Renal pelvis (tissue), 4 donors: ENCODE data around the gene NOS1AP. TPM values are rescaled to one million over a fixed set of nuclear protein-coding genes. Genes with fewer than 3 reads are reported as not detected.

ENCODE experiments used
- DNase-seq: peaks from one replicate; pipeline ENCODE4 v3.0.0-alpha.2; 2013
- polyA plus RNA-seq, 3 donors: library from polyadenylated mRNA; unstranded; fragments of 120-200 nt; gene quantifications; one replicate each; pipeline ENCODE4 v1.2.1, GENCODE V29; 2013; ENCODE audit not compliant: insufficient read length in 3 of 3

Gene NOS1AP
- polyA plus RNA-seq, 3 donors: 9.6 to 14.1 (median 10.0) TPM

GRCh38 chr1:162366149-162366548 lies 296.7 kb downstream of the NOS1AP start:
- DNase-seq: no peak

- DNase-seq: no peak
Observed at GRCh38 chr1:162366671-162367070, 297.2 kb downstream of the NOS1AP start.

GRCh38 chr1:162367073-162367472 lies 297.6 kb downstream of the NOS1AP start:
- DNase-seq: no peak

GRCh38 chr1:162367772-162368171 lies 298.3 kb downstream of the NOS1AP start:
- no peak for DNase-seq

- DNase-seq: no peak
Observed at GRCh38 chr1:162368451-162368850, 299.0 kb downstream of the NOS1AP start.

- DNase-seq: no peak
Observed at GRCh38 chr1:162369571-162369970, 300.1 kb downstream of the NOS1AP start.

- DNase-seq: no peak
Observed at GRCh38 chr1:162370161-162370560, 300.7 kb downstream of the NOS1AP start.

GRCh38 chr1:162370721-162371120 lies 301.2 kb downstream of the NOS1AP start:
- no peak for DNase-seq

GRCh38 chr1:162371611-162372010 lies 302.1 kb downstream of the NOS1AP start:
- DNase-seq: no peak

GRCh38 chr1:162372159-162373071 lies 302.9 kb downstream of the NOS1AP start:
- DNase-seq: no peak

GRCh38 chr1:162373072-162373427 lies 303.6 kb downstream of the NOS1AP start:
- no peak for DNase-seq

GRCh38 chr1:162373541-162374260 lies 304.2 kb downstream of the NOS1AP start:
- DNase-seq: no peak

GRCh38 chr1:162374406-162374805 lies 304.9 kb downstream of the NOS1AP start:
- DNase-seq: no peak

GRCh38 chr1:162375463-162375862 lies 306.0 kb downstream of the NOS1AP start:
- no peak for DNase-seq

- DNase-seq: no peak
Observed at GRCh38 chr1:162376691-162377090, 307.2 kb downstream of the NOS1AP start, which contains the start of gene SPATA46. Gene SPATA46, minus strand, starts transcription at chr1:162376854. Its CDS starts 64 bp downstream, at chr1:162376790.

- DNase-seq: no peak
Observed at GRCh38 chr1:162380061-162380846, 310.8 kb downstream of the NOS1AP start.

GRCh38 chr1:162381383-162381782 lies 311.9 kb downstream of the NOS1AP start, which contains the start of gene C1orf226:
Gene C1orf226, plus strand, starts transcription at chr1:162381728. Its CDS starts 174 bp downstream, at chr1:162381902.
- DNase-seq: no peak

GRCh38 chr1:162381941-162382750 lies 312.7 kb downstream of the NOS1AP start:
- DNase-seq: no peak

GRCh38 chr1:162383091-162383490 lies 313.6 kb downstream of the NOS1AP start:
- DNase-seq: no peak

- DNase-seq: no peak
Observed at GRCh38 chr1:162383516-162383915, 314.0 kb downstream of the NOS1AP start.

GRCh38 chr1:162384116-162384515 lies 314.6 kb downstream of the NOS1AP start:
- DNase-seq: no peak
